SW 1271 (cell line): Measurements from ENCODE around the gene EZR.

Experiments
- DNase-seq, 2 experiments: peaks; one replicate each; lab custom pipeline; 2025; lab: John Stamatoyannopoulos, UW

The EZR gene

GRCh38 chr6:158775832-158776231 is 43.3 kb downstream of the EZR start:
- DNase-seq = no peak

- DNase-seq = no peak
Observed at GRCh38 chr6:158774717-158775449, 44.3 kb downstream of the EZR start.

GRCh38 chr6:158773581-158774449 is 45.4 kb downstream of the EZR start:
- DNase-seq = no peak

- DNase-seq = peak in 1 of 2 experiments; percentile 11
Observed at GRCh38 chr6:158772851-158773371, 46.3 kb downstream of the EZR start.

GRCh38 chr6:158772172-158772571 is 47.0 kb downstream of the EZR start:
- DNase-seq = no peak

- no peak for DNase-seq
Observed at GRCh38 chr6:158771399-158772152, 47.6 kb downstream of the EZR start.

- DNase-seq = no peak
Observed at GRCh38 chr6:158770533-158771330, 48.4 kb downstream of the EZR start.

- DNase-seq = no peak
Observed at GRCh38 chr6:158769771-158770432, 49.3 kb downstream of the EZR start.

GRCh38 chr6:158769234-158769770 is 49.9 kb downstream of the EZR start:
- no peak for DNase-seq

GRCh38 chr6:158768436-158768835 is 50.7 kb downstream of the EZR start:
- no peak for DNase-seq

GRCh38 chr6:158767709-158768108 is 51.5 kb downstream of the EZR start:
- no peak for DNase-seq

GRCh38 chr6:158766621-158767455 is 52.3 kb downstream of the EZR start:
- no peak for DNase-seq

GRCh38 chr6:158765499-158766068 is 53.6 kb downstream of the EZR start:
- DNase-seq = no peak

GRCh38 chr6:158764926-158765325 is 54.2 kb downstream of the EZR start:
- DNase-seq = no peak

- no peak for DNase-seq
Observed at GRCh38 chr6:158764183-158764849, 54.9 kb downstream of the EZR start.

GRCh38 chr6:158763434-158764182 is 55.6 kb downstream of the EZR start:
- DNase-seq = no peak

GRCh38 chr6:158762787-158763433 is 56.3 kb downstream of the EZR start:
- DNase-seq = no peak
